Subcutaneous abdominal adipose tissue (tissue), 5 donors: Measurements from ENCODE around the gene ERC1.

ENCODE experiments used
- H3K27ac ChIP-seq: one replicate; pipeline ENCODE4 v1.7.0; 2013; ENCODE audit warnings: low read depth, mild to moderate bottlenecking, inconsistent platforms, low read length, moderate library complexity
- H3K27me3 ChIP-seq, 5 donors: one replicate each; pipeline ENCODE4 v1.7.0; 2013; ENCODE audit warnings: low read length in 5 of 5, inconsistent platforms in 1 of 5; ENCODE audit not compliant: control insufficient read depth in 5 of 5, insufficient read depth in 4 of 5
- H3K36me3 ChIP-seq, 5 donors: one replicate each; pipeline ENCODE4 v1.7.0; 2013; ENCODE audit warnings: low read length in 5 of 5; ENCODE audit not compliant: control insufficient read depth in 5 of 5, insufficient read depth in 5 of 5
- H3K4me1 ChIP-seq, 5 donors: one replicate each; pipeline ENCODE4 v1.7.0; 2013; ENCODE audit warnings: low read length in 5 of 5, mild to moderate bottlenecking in 3 of 5, moderate library complexity in 1 of 5; ENCODE audit not compliant: control insufficient read depth in 5 of 5, insufficient read depth in 5 of 5
- H3K4me3 ChIP-seq, 5 donors: one replicate each; pipeline ENCODE4 v1.7.0; 2013; ENCODE audit warnings: low read length in 5 of 5, low read depth in 1 of 5
- H3K9ac ChIP-seq, 5 donors: one replicate each; pipeline ENCODE4 v1.7.0; 2013; ENCODE audit warnings: low read length in 5 of 5, mild to moderate bottlenecking in 4 of 5, moderate library complexity in 3 of 5
- H3K9me3 ChIP-seq, 5 donors: one replicate each; pipeline ENCODE4 v1.7.0; 2013; ENCODE audit warnings: low read length in 5 of 5; ENCODE audit not compliant: control insufficient read depth in 5 of 5
- donor health status: healthy.
- donor health status: healthy.
- donor health status: healthy.
- donor health status: healthy.
- donor health status: healthy.

ERC1 gene

DNA sequence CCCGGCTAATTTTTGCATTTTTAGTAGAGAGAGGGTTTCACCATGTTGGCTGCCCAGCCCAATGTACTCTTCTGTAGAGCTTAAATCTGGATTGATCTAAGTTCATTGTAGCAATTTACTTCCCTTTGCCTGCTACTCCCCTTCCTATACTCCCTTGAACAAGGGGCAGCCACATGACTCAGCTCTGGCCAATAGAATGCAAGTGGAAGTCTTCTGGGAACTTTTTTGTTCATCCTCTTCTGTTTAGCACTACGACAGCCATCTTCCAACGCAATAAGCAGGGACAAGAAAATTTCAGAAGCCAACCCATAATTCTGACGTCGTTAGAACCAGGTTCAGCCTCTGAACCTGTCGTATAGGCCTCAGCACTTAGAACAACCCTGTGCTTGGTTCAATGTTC lies 35.1 kb upstream of the ERC1 start:
- Histone ChIP-seq H3K9me3 (no peaks in the 10 kb centered on the region), H3K27ac (no peak overlapping the region), H3K27me3 (no peaks in the 10 kb centered on the region), H3K4me1 (peaks cover 0 to 15% (median 4%) of the 10 kb centered on the region in 5 donors), H3K36me3 (no peaks in the 10 kb centered on the region), H3K9ac (no peak overlapping the region), H3K4me3 (no peak overlapping the region)

DNA sequence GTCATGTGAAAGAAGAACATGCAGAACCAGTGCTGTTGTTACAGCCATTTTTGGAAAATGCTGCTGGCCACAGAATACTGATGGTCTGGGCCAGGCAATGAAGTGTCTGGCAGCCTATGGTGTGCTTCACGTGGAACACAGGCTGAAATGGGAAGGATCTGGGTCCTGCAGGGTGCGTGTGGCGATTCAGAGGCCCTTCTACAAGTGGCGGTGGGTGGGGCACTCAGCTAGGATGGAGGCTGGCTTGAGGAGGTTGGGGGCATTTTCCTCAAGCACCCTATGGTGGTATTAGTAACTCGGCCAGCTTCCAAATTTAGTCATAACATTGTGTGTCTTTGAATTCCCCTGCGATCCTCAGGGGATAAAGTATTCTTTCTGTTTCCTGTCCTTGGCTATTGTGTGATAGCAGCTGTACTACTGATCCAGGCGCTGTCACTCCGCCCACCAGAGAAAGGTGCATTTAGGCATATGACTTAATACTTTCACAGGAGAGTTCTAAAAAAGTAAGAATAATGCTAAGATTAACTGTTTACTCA lies 32.4 kb upstream of the ERC1 start:
- no peaks in the 10 kb centered on the region for H3K9me3 ChIP-seq
- no peaks in the 10 kb centered on the region for H3K36me3 ChIP-seq
- peaks cover 0 to 15% (median 4%) of the 10 kb centered on the region in 5 donors for H3K4me1 ChIP-seq
- no peak overlapping the region for H3K27ac ChIP-seq
- peak overlapping the region in 3 of 5 donors; percentile 18 to 31 (median 19) for H3K4me3 ChIP-seq
- no peaks in the 10 kb centered on the region for H3K27me3 ChIP-seq
- H3K9ac ChIP-seq, result no peak overlapping the region

GRCh38 chr12:966724-967123 lies 24.3 kb upstream of the ERC1 start:
- Histone ChIP-seq H3K9me3 (no peaks in the 10 kb centered on the region), H3K4me1 (no peaks in the 10 kb centered on the region), H3K36me3 (no peaks in the 10 kb centered on the region), H3K27me3 (no peaks in the 10 kb centered on the region), H3K4me3 (no peak overlapping the region), H3K27ac (no peak overlapping the region), H3K9ac (no peak overlapping the region)

DNA sequence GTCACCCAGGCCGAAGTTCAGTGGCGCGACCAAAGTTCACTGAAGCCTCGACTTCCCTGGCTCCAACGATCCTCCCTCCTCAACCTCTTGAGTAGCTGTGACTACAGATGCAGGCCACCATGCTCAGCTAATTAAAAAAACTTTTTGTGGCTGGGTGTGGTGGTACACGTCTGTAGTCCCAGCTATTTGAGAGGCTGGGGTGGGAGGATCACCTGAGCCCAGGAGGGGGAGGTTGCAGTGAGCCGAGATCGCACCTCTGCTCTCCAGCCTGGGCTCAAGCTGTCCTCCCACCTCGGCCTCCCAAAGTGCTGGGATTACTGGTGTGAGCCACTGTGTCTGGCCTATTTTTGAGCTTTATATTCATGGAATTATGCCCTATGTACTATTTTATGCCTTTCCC lies 23.4 kb upstream of the ERC1 start:
- no peak overlapping the region for H3K4me3 ChIP-seq
- no peaks in the 10 kb centered on the region for H3K4me1 ChIP-seq
- no peak overlapping the region for H3K27ac ChIP-seq
- no peak overlapping the region for H3K9ac ChIP-seq
- no peaks in the 10 kb centered on the region for H3K9me3 ChIP-seq
- H3K27me3 ChIP-seq, result no peaks in the 10 kb centered on the region
- H3K36me3 ChIP-seq, result no peaks in the 10 kb centered on the region

- H3K9ac ChIP-seq, result no peak overlapping the region
- H3K9me3 ChIP-seq, result no peaks in the 10 kb centered on the region
- no peak overlapping the region for H3K4me3 ChIP-seq
- H3K4me1 ChIP-seq, result no peaks in the 10 kb centered on the region
- no peaks in the 10 kb centered on the region for H3K36me3 ChIP-seq
- no peak overlapping the region for H3K27ac ChIP-seq
- H3K27me3 ChIP-seq, result no peaks in the 10 kb centered on the region
These were observed 22.5 kb upstream of the ERC1 start for GRCh38 chr12:968545-968944.

DNA sequence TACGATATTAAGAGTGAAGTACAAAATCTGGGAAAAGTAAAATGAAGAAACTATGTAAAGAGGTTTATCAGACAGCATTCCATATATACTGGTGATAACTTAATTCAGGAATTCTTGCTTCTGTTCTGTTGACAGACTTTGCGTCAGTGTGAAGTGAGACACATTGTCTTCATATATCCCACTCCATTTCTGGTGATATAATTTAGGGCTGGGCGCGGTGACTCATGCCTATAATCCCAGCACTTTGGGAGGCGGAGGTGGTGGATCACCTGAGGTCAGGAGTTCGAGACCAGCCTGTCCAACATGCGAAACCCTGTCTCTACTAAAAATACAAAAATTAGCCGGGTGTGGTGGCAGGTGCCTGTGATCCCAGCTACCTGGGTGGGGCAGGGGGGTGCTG lies 21.2 kb upstream of the ERC1 start:
- H3K27ac ChIP-seq, result no peak overlapping the region
- H3K9ac ChIP-seq, result no peak overlapping the region
- no peaks in the 10 kb centered on the region for H3K9me3 ChIP-seq
- no peaks in the 10 kb centered on the region for H3K36me3 ChIP-seq
- H3K4me1 ChIP-seq, result no peaks in the 10 kb centered on the region
- no peak overlapping the region for H3K4me3 ChIP-seq
- H3K27me3 ChIP-seq, result no peaks in the 10 kb centered on the region

GRCh38 chr12:971991-972390 lies 19.0 kb upstream of the ERC1 start:
- no peaks in the 10 kb centered on the region for H3K9me3 ChIP-seq
- H3K27me3 ChIP-seq, result no peaks in the 10 kb centered on the region
- H3K4me1 ChIP-seq, result no peaks in the 10 kb centered on the region
- peaks cover 0 to 2% (median 0%) of the 10 kb centered on the region in 5 donors for H3K36me3 ChIP-seq
- no peak overlapping the region for H3K9ac ChIP-seq
- no peak overlapping the region for H3K4me3 ChIP-seq
- H3K27ac ChIP-seq, result no peak overlapping the region

DNA sequence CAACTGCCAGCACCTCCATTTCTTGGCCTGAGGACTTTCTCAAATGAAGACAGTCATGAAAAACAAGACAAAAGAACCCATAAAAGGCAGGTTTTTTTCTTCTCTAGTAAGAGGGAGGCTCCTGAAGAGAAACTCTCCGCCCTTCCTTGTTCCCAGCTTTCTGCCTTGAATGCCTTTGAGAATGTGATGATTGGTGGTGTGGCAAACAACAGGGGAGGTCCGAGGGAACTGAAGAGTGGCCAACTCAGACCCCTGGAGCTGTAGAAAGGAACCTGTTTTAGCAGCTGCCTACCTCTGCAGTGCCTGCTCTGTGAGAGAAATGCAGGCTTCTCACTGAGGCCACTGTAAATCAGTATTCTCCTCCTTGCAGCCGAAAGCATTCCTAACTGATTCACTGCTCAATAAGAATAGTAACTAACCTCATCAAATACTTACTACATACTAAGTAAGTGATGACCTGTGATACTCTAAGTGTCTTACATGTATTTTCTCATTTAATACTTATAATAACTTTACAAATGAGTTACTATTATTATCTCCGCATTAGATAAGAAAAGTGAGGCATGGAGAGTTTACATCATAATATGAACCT lies 16.7 kb upstream of the ERC1 start:
- no peaks in the 10 kb centered on the region for H3K27me3 ChIP-seq
- H3K27ac ChIP-seq, result no peak overlapping the region
- peaks cover 0 to 2% (median 0%) of the 10 kb centered on the region in 5 donors for H3K36me3 ChIP-seq
- no peaks in the 10 kb centered on the region for H3K4me1 ChIP-seq
- no peak overlapping the region for H3K9ac ChIP-seq
- H3K4me3 ChIP-seq, result no peak overlapping the region
- no peaks in the 10 kb centered on the region for H3K9me3 ChIP-seq

GRCh38 chr12:976644-977043 lies 14.4 kb upstream of the ERC1 start:
- Histone ChIP-seq H3K4me3 (no peak overlapping the region), H3K4me1 (no peaks in the 10 kb centered on the region), H3K9me3 (no peaks in the 10 kb centered on the region), H3K36me3 (peaks cover 0 to 2% (median 0%) of the 10 kb centered on the region in 5 donors), H3K9ac (no peak overlapping the region), H3K27ac (no peak overlapping the region), H3K27me3 (no peaks in the 10 kb centered on the region)

DNA sequence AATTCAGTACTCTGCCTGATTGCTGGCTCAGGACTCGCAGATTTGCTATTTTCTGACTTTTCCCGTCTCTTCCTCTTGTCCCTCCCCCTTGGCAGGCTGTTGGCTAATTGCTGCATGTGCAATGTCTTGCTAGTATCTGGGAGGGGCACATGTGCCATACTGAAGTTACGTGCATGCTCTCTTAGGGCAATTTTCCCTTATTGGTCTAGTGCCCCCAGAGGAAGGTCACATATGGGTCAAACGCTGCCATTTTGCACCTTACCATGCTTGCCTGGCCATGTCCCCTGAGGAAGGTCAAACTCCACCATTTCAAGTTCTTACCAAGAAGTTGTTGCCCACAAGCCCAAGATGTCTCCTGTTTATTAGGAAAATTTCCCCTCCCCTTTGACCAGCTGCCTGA lies 13.9 kb upstream of the ERC1 start:
- H3K4me3 ChIP-seq, result no peak overlapping the region
- H3K27ac ChIP-seq, result no peak overlapping the region
- H3K9me3 ChIP-seq, result no peaks in the 10 kb centered on the region
- peaks cover 0 to 4% (median 3%) of the 10 kb centered on the region in 5 donors for H3K4me1 ChIP-seq
- H3K9ac ChIP-seq, result no peak overlapping the region
- no peaks in the 10 kb centered on the region for H3K27me3 ChIP-seq
- peaks cover 0 to 2% (median 0%) of the 10 kb centered on the region in 5 donors for H3K36me3 ChIP-seq
